ENCODE data around the gene RNF113B.

RNF113B gene

GRCh38 chr13:98204546-98204945, 27.5 kb upstream of the RNF113B start:
- no peak for DNase-seq (ENCODE audit: low read depth, low spot score)

- DNase-seq (ENCODE audit: low read depth, low spot score): no peak
Observed at GRCh38 chr13:98203646-98204326, 26.7 kb upstream of the RNF113B start.

DNA sequence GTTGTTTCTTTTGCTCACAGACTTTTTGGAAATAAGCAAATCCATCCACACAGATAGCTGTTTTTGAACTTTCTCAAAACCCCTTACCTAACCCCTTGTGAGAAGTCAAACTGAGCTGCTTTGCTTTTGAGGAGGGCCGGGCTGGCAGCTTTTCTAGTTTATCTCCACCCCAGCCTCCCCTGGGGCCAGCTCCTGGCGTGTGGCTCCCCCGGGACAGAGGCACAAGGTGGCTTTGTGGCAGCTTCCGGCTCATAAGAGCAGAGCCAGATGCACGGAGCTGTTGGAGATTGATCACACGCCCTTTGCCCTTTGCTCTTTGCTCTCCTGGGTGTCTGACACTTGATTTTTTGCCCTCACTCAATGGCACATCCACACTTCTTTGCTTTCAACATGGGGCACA, 24.9 kb upstream of the RNF113B start:
- no peak for DNase-seq (ENCODE audit: low read depth, low spot score)

DNA sequence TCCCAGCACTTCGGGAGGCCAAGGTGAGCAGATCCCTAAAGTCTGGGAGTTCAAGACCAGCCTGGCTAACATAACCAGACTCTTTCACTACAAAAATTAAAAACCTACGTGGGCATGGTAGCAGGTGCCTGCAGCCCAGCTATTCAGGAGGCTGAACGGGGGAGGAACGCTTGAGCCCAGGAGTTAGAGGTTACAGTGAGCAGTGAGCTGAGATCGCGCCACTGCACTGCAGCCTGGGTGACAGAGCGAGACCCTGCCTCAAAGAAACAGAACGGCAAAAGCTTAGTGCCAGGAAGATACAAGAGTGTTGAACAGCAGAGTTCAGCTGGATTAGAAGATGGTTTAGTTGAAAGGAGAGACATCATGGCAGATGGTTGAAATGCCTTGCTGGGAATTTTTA, 24.1 kb upstream of the RNF113B start:
- no peak for DNase-seq (ENCODE audit: low read depth, low spot score)

- DNase-seq (ENCODE audit: low read depth, low spot score): no peak
Observed at GRCh38 chr13:98200211-98200878, 23.3 kb upstream of the RNF113B start.

DNA sequence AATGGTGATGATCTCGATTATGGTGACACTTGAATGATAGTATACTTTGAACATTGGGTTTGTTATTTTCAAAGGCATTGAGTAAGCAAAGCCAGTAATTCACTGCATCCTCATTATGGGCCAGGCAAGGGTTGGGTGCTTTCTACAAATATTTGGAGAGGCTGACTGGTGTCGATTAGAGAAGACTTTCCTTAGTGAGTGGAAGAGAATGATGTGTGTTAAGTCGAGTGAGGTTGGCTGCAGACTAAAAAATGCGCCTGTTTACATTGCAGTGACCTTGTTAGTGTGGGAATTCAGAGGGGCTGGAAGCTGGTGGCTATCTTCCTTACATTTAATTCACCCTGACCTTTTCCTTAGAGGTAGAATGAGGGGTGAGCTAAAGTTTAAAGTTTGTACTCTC, 22.4 kb upstream of the RNF113B start:
- no peak for DNase-seq (ENCODE audit: low read depth, low spot score)

- DNase-seq (ENCODE audit: low read depth, low spot score): no peak
Observed at GRCh38 chr13:98198683-98199082, 21.6 kb upstream of the RNF113B start.

- DNase-seq (ENCODE audit: low read depth, low spot score): no peak
Observed at GRCh38 chr13:98195054-98195791, 18.2 kb upstream of the RNF113B start.

GRCh38 chr13:98192008-98192407, 14.9 kb upstream of the RNF113B start:
- DNase-seq (ENCODE audit: low read depth, low spot score): no peak

GRCh38 chr13:98190889-98191444, 13.9 kb upstream of the RNF113B start:
- DNase-seq (ENCODE audit: low read depth, low spot score): no peak

DNA sequence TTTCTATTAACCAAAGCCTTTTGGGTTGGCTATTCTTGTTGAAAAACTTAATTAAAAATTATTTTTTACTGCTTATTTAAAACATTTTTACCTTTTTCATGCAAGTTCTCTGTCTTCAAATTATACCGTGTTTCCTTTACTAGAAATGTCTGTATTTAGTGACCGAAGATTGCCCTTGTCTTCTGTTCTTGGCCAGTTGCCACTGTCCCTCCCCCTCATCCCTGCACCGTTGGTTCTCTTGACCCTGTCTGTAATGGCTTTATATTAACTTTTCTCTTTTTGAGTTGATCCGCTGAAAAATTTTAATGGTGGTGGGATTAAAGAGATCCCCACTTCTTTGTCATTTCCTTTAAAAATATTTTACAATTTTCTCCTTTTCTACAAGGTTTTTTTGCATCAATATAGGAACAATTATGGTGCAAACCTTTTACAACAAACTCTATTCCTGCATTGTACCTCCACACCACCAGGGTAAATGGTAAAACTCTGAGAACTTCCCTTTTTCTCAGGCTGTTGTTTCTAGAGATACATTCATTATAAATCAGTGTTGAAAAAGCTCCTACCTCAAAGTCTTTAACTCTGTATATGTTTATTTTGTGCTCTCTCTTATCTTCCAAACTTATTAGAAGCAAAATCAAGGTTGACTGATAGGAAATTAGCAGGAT, 12.9 kb upstream of the RNF113B start:
- DNase-seq (ENCODE audit: low read depth, low spot score): no peak

DNA sequence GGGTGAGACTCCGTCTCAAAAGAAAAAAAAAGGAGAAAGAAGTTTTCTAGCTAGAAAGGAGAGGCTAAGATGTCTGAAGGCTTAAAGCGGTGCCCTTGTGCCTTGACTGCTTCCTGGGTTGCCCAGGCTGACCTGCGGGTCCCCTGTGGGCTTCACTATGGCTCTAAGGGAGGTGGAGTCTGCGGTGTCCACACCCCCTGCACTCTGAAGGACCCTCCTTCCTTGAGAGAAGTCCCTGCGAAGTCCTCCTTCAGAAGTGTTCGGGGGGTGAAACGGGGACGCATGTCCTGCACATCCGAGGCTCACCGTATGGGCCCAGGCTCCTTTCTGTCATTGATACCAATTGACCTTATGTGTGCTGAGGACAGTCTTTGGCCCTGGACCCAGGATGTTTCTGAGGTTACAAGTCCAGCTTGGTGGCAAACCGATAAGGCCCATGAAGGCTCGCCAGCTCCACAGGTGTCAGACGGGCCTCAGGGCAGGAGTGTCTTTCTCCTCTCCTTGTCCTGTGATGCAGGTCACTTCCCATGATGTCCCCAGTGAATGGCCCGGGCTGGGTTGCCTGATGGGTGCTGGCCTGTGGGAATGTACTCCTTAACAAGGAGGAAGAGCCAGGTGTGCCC, 11.6 kb upstream of the RNF113B start:
- DNase-seq (ENCODE audit: low read depth, low spot score): no peak

DNA sequence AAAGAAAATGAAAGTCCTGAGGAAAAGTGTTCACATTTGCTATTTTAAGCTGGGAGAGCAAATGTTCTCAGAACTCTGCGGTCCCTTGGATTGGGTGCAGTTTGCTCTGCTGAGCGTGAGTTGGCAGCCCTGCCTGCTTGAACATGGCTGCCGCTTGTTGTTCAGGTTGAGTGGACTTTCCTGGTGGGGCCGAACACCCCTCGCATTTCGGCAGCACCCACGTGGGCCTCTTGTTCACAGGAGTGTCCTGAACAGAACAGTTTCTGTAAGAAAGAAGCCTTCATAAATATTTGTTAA, 10.8 kb upstream of the RNF113B start:
- DNase-seq (ENCODE audit: low read depth, low spot score): no peak

DNA sequence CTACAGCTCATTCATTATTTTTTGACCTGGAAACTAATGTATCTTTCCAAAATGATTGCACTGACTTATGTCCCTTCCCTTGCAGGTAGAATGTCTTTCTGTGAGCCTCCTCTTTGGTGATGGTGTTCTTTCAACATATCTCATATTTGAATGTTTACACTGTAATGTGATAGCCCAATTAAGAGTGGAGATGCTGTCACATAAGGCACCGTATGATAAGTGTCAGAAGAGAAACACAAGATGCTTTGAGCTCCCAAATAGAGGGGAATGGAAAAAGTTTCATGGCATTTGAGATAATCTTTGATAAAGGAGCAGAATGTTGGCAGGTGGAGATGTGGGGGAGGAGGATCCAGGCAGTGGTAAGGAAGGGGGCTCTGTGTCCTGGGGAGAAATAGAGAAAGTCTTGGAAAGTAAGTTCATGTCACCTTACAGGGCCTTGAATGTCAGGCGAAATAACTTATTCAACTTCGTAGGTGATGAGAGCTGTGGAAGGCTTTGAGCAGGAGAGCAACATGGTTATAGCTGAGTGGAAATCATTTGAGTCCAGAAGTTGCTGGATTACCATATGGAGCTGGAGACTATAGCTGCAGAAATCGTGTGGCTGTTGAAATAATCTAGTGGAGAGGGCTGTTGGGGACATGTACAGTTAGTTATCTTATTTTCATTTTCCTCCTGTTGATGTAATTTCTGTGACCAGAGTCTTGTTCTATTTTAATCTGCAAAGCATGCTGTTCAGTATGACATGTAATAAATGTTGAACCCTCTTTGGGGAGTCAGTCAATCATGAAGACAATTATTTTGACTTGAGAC, 10.3 kb upstream of the RNF113B start:
- no peak for DNase-seq (ENCODE audit: low read depth, low spot score)

DNA sequence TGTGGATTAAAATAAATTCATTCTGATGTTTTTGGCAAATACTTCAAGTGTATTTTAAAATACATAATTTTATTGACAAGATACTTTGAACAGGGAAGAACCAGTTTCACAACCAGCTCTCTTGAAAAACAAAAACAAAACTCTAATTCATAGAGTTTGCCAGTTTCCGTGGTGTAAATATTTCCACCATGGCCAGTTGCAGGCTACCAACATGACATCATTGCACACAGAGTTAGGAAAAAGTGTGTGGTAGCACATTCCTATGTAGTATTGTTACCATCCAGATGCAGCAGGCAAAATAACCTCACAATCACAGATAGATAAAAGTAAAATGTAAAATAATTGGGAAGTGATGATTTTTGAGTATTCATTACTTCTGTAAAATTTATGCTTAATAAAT, 7.7 kb upstream of the RNF113B start:
- no peak for DNase-seq (ENCODE audit: low read depth, low spot score)

DNA sequence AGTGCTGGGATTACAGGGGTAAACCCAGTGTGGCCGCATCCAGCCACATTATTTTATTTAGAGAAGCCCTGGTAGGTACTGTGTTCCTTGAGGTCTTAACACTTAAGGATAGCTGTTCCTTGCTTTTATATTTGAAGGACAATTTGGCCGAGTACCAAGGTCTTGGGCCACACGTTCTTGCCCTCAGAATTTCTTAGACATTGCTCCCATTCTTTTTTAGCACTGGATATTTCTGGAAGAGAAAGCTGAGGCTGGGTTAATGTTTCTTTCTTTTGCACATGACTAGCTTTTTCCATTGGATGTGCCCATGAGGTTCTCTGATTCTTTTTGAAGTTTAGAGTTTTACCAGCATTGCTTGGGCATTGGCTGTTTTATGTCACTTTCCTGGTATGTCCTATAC, 5.5 kb upstream of the RNF113B start:
- DNase-seq (ENCODE audit: low read depth, low spot score): no peak

DNA sequence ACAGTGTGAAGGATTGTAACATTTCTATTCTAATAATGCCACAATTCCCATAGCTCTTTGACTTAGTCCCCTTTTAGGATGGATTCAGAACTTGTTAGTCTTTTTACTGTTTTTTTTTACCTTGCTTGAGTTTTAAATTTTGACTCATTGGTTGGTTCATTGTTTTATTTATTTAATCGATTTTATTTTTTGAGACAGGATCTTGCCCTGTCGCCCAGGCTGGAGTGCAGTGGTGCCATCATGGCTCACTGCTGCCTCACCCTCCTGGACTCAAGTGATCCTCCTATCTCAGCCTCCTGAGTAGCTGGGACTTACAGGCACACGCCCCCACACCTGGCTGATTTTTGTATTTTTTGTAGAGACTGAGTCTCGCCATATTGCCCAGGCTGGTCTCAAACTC, 5.1 kb upstream of the RNF113B start:
- no peak for DNase-seq (ENCODE audit: low read depth, low spot score)

DNA sequence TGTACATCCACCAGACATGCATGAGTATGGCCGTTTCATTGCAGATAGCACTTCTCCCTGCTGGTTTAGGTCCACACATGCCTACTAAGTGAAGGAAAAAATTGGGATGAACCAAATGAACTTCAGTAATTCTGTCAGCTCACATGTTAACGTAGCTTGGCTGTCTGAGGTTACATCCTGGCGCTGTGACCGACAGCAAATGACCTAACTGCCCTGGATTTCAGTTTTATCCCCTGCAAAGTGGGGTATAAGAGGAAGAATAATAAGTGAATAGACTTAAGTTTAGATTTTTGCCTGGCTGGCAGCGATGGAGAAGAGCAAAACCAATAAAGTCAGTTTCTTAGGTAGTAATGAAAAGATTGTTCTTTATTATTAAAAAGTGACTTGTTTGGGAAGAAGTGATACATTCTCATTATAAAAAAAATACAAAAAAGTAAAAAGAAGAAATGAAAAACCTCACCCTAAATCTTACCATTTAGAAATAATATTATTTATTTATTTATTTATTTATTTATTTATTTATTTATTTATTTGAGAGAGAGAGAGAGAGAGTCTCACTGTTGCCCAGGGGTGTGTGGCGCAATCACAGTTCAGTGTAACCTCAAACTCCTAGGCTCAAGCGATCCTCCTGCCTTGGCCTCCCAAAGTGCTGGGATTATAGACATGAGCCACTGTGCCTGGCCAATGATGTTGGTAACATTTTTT, 4.2 kb upstream of the RNF113B start:
- no peak for DNase-seq (ENCODE audit: low read depth, low spot score)

- no peak for DNase-seq (ENCODE audit: low read depth, low spot score)
Observed at GRCh38 chr13:98180092-98180491, 3.0 kb upstream of the RNF113B start.

DNA sequence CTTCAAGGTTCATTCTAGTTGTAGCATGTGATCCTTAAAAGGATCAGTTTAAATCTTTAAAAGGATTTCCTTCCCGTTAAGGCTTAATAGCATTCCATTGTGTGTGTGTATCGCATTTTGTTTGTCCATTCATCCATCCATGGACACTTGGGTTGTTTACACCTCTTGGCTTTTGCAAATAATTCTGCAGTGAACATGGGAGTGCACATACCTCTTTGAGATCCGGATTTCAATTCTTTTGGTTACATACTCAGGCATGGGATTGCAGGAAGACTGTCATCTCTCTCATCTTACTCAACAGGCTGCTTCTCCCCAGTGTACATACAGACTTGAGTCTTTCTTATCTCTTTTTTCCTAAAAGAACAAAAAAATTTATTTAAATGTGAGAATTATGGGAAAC, 1.2 kb downstream of the RNF113B start:
- DNase-seq (ENCODE audit: low read depth, low spot score): no peak
